Right lobe of liver (tissue), 4 donors: ENCODE measurements around the gene EXOC3.

ENCODE experiments used
- POLR2A ChIP-seq: fragments of 450-650 bp; IDR thresholded peaks from one replicate; pipeline ENCODE4 v1.6.1; 2017; ENCODE audit warnings: antibody characterized with exemption, mild to moderate bottlenecking
- TF ChIP-seq, protein P1 (sequence below), 4 donors: fragments of 200-600 bp in 3 of 4; fragments of 450-650 bp in 1 of 4; IDR thresholded peaks; one replicate each; pipeline versions ENCODE4 v1.5.1 to v1.8.0; 2016 to 2022; ENCODE audit warnings: antibody characterized with exemption in 4 of 4, mild to moderate bottlenecking in 2 of 4
- donor health status: DM: no; HTN: no; CAD: no.
- donor health status: DM: no; HTN: no; CAD: no.
- donor health status: DM: no; HTN: yes; CAD: no.

GRCh38 chr5:477247-477646 is 34.3 kb downstream of the EXOC3 start:
- TF ChIP-seq, protein P1, sequence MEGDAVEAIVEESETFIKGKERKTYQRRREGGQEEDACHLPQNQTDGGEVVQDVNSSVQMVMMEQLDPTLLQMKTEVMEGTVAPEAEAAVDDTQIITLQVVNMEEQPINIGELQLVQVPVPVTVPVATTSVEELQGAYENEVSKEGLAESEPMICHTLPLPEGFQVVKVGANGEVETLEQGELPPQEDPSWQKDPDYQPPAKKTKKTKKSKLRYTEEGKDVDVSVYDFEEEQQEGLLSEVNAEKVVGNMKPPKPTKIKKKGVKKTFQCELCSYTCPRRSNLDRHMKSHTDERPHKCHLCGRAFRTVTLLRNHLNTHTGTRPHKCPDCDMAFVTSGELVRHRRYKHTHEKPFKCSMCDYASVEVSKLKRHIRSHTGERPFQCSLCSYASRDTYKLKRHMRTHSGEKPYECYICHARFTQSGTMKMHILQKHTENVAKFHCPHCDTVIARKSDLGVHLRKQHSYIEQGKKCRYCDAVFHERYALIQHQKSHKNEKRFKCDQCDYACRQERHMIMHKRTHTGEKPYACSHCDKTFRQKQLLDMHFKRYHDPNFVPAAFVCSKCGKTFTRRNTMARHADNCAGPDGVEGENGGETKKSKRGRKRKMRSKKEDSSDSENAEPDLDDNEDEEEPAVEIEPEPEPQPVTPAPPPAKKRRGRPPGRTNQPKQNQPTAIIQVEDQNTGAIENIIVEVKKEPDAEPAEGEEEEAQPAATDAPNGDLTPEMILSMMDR (IDR thresholded peaks at IDR 0.05): no peak
- TF ChIP-seq POLR2A: no peak
